ENCODE data around the gene PYGM. TPM values are rescaled to one million over a fixed set of nuclear protein-coding genes. Genes with fewer than 3 reads are reported as not detected.

Gene PYGM
- total and polyA plus RNA-seq, 2 donors (not counting 3 experiments of a cell fraction or from before 2014, with no cell fraction given): 0.10 to 0.62 TPM

DNA sequence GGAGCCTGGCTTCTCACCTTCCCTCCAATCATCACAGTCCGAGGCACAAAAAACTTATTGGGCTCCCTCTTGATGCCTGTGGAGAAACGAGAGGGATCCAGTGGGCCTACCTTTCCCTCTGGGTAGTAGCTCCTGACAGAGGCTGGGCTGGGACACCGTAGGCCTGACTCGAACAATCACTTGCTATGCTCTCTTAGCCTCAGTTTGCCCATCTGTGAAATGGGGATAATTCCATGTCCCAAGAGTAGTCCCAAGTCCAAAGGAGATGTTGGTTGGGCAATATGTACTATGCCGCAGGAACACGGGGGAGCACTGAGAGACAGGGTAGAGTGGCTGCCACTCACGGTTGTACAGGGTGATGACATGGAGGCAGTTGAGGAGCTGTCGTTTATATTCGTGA, 8.2 kb downstream of the PYGM start:
- no peak overlapping the region for H3K27ac ChIP-seq (ENCODE audit: insufficient read depth, low read depth, low read length)
- ChIA-PET CTCF (interaction anchor here (1.0 to 1.6 kb wide), 3 partner anchors 11 to 27 kb away, joined by 3 to 5 read pairs (median 4); partner anchors contain the start of gene SF1), POLR2A (no interaction called here)
- H3K36me3 ChIP-seq (ENCODE audit: control insufficient read depth in 2 of 2, extremely low read depth in 1 of 2, insufficient read depth in 2 of 2, low read length in 2 of 2): no peaks in the 10 kb centered on the region
- dilution Hi-C loops (cut with MboI; ENCODE audit: extremely low pct_ligation_motif_present, low sequenced_read_pairs) (no loop called here), intact Hi-C loops (cut with micrococcal nuclease) (no loop called here)
- no peaks in the 10 kb centered on the region for H3K9me1 ChIP-seq (replicated peaks; ENCODE audit: control insufficient read depth, extremely low read depth, insufficient read depth, low read length)
- H3K4me1 ChIP-seq (ENCODE audit: control insufficient read depth, extremely low read depth, insufficient read depth, low read length): no peaks in the 10 kb centered on the region
- BruUV-seq (replicated peaks): no TSS peak
- no peak overlapping the region for H2AFZ ChIP-seq (ENCODE audit: low read depth, low read length)
- H3K27me3 ChIP-seq (ENCODE audit: control insufficient read depth in 2 of 2, insufficient read depth in 2 of 2, low read length in 2 of 2): no peaks in the 10 kb centered on the region
- no peaks in the 10 kb centered on the region for H4K20me1 ChIP-seq (replicated peaks; ENCODE audit: control insufficient read depth, extremely low read depth, insufficient read depth, low read length)
- FAIRE-seq (no peak), DNase-seq (ENCODE audit: low read depth, low spot score) (no peak)
- no peak overlapping the region for H3K9ac ChIP-seq (replicated peaks; ENCODE audit: extremely low read depth, insufficient read depth, low read length)
- H3K4me2 ChIP-seq (ENCODE audit: insufficient read depth, low read length): no peak overlapping the region
- no peaks in the 10 kb centered on the region for H3K79me2 ChIP-seq (ENCODE audit: control insufficient read depth, insufficient read depth, low read length)
- H3K4me3 ChIP-seq (replicated peaks in 1 of 3; ENCODE audit: insufficient read depth in 1 of 3, low read depth in 1 of 3, low read length in 3 of 3): no peak overlapping the region
- H3K9me3 ChIP-seq (replicated peaks; ENCODE audit: control insufficient read depth, insufficient read depth, low read length): no peaks in the 10 kb centered on the region
- TF ChIP-seq, protein P1, sequence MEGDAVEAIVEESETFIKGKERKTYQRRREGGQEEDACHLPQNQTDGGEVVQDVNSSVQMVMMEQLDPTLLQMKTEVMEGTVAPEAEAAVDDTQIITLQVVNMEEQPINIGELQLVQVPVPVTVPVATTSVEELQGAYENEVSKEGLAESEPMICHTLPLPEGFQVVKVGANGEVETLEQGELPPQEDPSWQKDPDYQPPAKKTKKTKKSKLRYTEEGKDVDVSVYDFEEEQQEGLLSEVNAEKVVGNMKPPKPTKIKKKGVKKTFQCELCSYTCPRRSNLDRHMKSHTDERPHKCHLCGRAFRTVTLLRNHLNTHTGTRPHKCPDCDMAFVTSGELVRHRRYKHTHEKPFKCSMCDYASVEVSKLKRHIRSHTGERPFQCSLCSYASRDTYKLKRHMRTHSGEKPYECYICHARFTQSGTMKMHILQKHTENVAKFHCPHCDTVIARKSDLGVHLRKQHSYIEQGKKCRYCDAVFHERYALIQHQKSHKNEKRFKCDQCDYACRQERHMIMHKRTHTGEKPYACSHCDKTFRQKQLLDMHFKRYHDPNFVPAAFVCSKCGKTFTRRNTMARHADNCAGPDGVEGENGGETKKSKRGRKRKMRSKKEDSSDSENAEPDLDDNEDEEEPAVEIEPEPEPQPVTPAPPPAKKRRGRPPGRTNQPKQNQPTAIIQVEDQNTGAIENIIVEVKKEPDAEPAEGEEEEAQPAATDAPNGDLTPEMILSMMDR (IDR thresholded peaks at IDR 0.05; ENCODE audit: extremely low read depth in 1 of 2, insufficient read depth in 1 of 2, low read depth in 1 of 2, low read length in 2 of 2): no peak
- TF ChIP-seq, protein P2, sequence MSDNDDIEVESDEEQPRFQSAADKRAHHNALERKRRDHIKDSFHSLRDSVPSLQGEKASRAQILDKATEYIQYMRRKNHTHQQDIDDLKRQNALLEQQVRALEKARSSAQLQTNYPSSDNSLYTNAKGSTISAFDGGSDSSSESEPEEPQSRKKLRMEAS (IDR thresholded peaks at IDR 0.05; ENCODE audit: insufficient read depth, insufficient read length): no peak
- TF ChIP-seq FOS (IDR thresholded peaks at IDR 0.05; ENCODE audit: borderline replicate concordance, insufficient read depth, low read length): no peak
- TF ChIP-seq EZH2 (IDR thresholded peaks at IDR 0.05; ENCODE audit: borderline replicate concordance, low read depth, low read length, severe bottlenecking): no peak
- no peak for TF ChIP-seq POLR2AphosphoS5 (IDR thresholded peaks at IDR 0.05; ENCODE audit: insufficient read depth, low read depth, low read length)
- no peak for TF ChIP-seq JUN (IDR thresholded peaks at IDR 0.05; ENCODE audit: borderline replicate concordance, insufficient read depth, insufficient read length, low read depth)
- TF ChIP-seq GATA2 (IDR thresholded peaks at IDR 0.05; ENCODE audit: insufficient read depth, insufficient read length, low read depth, low read length): no peak
- no peak for TF ChIP-seq MYC (IDR thresholded peaks at IDR 0.05; ENCODE audit: low read depth, low read length)
- no peak for TF ChIP-seq POLR2A (IDR thresholded peaks at IDR 0.05; ENCODE audit: low read depth, low read length)

Measured in endothelial cell of umbilical vein (primary cell).